Activated CD8-positive, alpha-beta T cell treated with anti-CD3 and anti-CD28 coated beads for 36 hours (primary cell): ENCODE results near the gene MSTO1. TPM values are rescaled to one million over a fixed set of nuclear protein-coding genes. Genes with fewer than 3 reads are reported as not detected.
"Not testable (repeated sequence)": the region's sequence is repeated elsewhere in the genome, so short reads cannot be mapped to it uniquely, and the experiment has no call there.

ENCODE experiments used
- ATAC-seq: fragments of 200-7000 bp; cut with Tn5 transposase; one replicate; pipeline ENCODE4 v1.10.0; 2021; ENCODE audit warnings: mild to moderate bottlenecking, moderate library complexity
- CTCF ChIA-PET: fragments of 350-600 bp; sonication (Branson Sonifier 250); formaldehyde crosslinking; loops from one replicate; lab custom pipeline; 2021; ENCODE audit warnings: antibody characterized with exemption; lab: Charles Lee
- POLR2A ChIA-PET: fragments of 350-600 bp; sonication (Branson Sonifier 250); formaldehyde crosslinking; loops from one replicate; lab custom pipeline; 2021; ENCODE audit warnings: antibody characterized with exemption; lab: Charles Lee
- DNase-seq: peaks from one replicate; pipeline ENCODE4 v3.0.0-alpha.2; 2020
- H3K27ac Mint-ChIP-seq: one replicate; pipeline ENCODE4 v1.8.0; 2021; ENCODE audit warnings: mild to moderate bottlenecking, mixed read lengths
- H3K27me3 Mint-ChIP-seq: one replicate; pipeline ENCODE4 v1.8.0; 2021; ENCODE audit warnings: mixed read lengths
- H3K36me3 Mint-ChIP-seq: one replicate; pipeline ENCODE4 v1.8.0; 2021; ENCODE audit warnings: low read depth, mixed read lengths
- H3K4me1 Mint-ChIP-seq: one replicate; pipeline ENCODE4 v1.8.0; 2021; ENCODE audit warnings: low read depth, mixed read lengths
- H3K4me3 Mint-ChIP-seq: one replicate; pipeline ENCODE4 v1.8.0; 2021; ENCODE audit warnings: mild to moderate bottlenecking, moderate library complexity, mixed read lengths
- H3K9me3 Mint-ChIP-seq: one replicate; pipeline ENCODE4 v1.8.0; 2021; ENCODE audit warnings: mixed read lengths
- intact Hi-C: fragments of 100-400 bp; cut with micrococcal nuclease; formaldehyde crosslinking; loops from one replicate; pipeline ENCODE4 v1.10.0; 2022
- total RNA-seq, 2 experiments: library from RNA; stranded (reverse); gene quantifications; one replicate each; pipeline ENCODE4 v1.2.3, GENCODE V29; 2021
- TF ChIP-seq, protein P1 (sequence below): fragments of 200-600 bp; IDR thresholded peaks from one replicate; pipeline ENCODE4 v1.8.0; 2022; ENCODE audit warnings: antibody characterized with exemption, mild to moderate bottlenecking

Gene MSTO1
- total RNA-seq, 2 experiments from 2014 or later = 52.3 to 57.1 TPM

DNA sequence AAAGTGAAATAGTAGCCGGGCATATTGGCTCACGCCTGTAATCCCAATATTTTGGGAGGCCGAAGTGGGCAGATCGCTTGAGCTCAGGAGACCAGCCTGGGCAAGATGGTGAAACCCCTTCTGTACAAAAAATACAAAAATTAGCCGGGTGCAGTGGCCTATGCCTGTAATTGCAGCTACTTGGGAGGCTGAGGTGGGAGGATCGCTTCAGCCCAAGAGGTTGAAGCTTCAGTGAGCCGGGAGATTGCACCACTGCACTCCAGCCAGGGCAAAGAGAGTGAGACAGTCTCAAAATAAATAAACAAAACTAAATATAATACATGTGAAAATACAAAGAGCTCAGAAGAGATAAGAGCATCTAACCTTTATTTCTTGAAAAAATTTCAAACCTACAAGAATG is 2.3 kb upstream of the MSTO1 start:
- ATAC-seq = no peak
- Mint-ChIP-seq H3K36me3 (peaks cover 8% of the 10 kb centered on the region), H3K4me3 (no peak overlapping the region), H3K27ac (no peak overlapping the region), H3K27me3 (no peaks in the 10 kb centered on the region), H3K4me1 (peaks cover 8% of the 10 kb centered on the region), H3K9me3 (no peaks in the 10 kb centered on the region)
- intact Hi-C loops = no loop called here
- peak; percentile 29 for DNase-seq
- ChIA-PET CTCF (interaction anchor here (1.6 to 3.6 kb wide), 2 partner anchors 11 to 357 kb away, joined by 4 to 15 read pairs; no protein-coding TSS in a partner anchor), POLR2A (interaction anchor here (0.9 kb wide), 1 partner anchor 336 kb away, joined by 5 read pairs; no protein-coding TSS in a partner anchor)
- TF ChIP-seq, protein P1, sequence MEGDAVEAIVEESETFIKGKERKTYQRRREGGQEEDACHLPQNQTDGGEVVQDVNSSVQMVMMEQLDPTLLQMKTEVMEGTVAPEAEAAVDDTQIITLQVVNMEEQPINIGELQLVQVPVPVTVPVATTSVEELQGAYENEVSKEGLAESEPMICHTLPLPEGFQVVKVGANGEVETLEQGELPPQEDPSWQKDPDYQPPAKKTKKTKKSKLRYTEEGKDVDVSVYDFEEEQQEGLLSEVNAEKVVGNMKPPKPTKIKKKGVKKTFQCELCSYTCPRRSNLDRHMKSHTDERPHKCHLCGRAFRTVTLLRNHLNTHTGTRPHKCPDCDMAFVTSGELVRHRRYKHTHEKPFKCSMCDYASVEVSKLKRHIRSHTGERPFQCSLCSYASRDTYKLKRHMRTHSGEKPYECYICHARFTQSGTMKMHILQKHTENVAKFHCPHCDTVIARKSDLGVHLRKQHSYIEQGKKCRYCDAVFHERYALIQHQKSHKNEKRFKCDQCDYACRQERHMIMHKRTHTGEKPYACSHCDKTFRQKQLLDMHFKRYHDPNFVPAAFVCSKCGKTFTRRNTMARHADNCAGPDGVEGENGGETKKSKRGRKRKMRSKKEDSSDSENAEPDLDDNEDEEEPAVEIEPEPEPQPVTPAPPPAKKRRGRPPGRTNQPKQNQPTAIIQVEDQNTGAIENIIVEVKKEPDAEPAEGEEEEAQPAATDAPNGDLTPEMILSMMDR = no peak

DNA sequence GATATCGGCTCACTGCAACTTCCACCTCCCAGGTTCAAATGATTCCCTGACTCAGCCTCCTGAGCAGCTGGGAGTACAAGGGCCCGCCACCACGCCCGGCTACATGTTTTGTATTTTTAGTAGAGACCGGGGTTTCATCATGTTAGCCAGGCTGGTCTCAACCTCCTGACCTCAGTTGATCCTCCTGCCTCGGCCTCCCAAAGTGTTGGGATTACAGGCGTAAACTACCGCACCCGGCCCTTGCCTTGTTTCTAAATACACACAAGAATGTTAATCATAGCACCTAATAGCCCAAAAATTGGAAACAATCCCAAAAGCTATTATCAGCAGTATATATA is 1.2 kb upstream of the MSTO1 start:
- TF ChIP-seq, protein P1 = no peak
- Mint-ChIP-seq H3K27ac (peak overlapping the region; percentile 8), H3K4me3 (peak overlapping the region; percentile 49), H3K4me1 (peaks cover 10% of the 10 kb centered on the region), H3K36me3 (peaks cover 14% of the 10 kb centered on the region), H3K27me3 (no peaks in the 10 kb centered on the region), H3K9me3 (no peaks in the 10 kb centered on the region)
- no peak for ATAC-seq
- intact Hi-C loops = no loop called here
- no peak for DNase-seq
- ChIA-PET CTCF (interaction anchor here (3.6 kb wide), 1 partner anchor 358 kb away, joined by 15 read pairs; no protein-coding TSS in a partner anchor), POLR2A (interaction anchor here (1.1 to 1.3 kb wide), 2 partner anchors 81 to 287 kb away, joined by 4 to 5 read pairs; no protein-coding TSS in a partner anchor)

DNA sequence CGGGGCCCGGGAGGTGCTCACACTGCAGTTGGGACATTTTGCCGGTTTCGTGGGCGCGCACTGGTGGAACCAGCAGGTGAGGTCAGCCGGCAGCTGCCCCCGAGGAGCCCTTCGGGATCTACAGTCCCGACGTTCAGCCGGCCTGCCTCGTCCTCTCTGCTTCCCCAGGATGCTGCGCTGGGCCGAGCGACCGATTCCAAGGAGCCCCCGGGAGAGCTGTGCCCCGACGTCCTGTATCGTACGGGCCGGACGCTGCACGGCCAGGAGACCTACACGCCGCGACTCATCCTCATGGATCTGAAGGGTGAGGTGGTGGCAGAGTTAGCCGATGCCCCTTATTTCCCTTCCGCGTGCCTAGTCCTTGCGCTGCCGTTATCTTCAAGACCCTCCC is 234 bp downstream of the MSTO1 start:
- intact Hi-C loops, H3K27ac Mint-ChIP-seq, H3K9me3 Mint-ChIP-seq, POLR2A ChIA-PET, H3K27me3 Mint-ChIP-seq, DNase-seq: not testable (repeated sequence)
- CTCF ChIA-PET = interaction anchor here (1.0 to 3.6 kb wide), 2 partner anchors 292 to 360 kb away, joined by 3 to 15 read pairs; no protein-coding TSS in a partner anchor
- H3K4me3 Mint-ChIP-seq = peak overlapping the region; percentile 88
- peak; percentile 17 for ATAC-seq
- peaks cover 16% of the 10 kb centered on the region for H3K36me3 Mint-ChIP-seq
- H3K4me1 Mint-ChIP-seq = peaks cover 10% of the 10 kb centered on the region

DNA sequence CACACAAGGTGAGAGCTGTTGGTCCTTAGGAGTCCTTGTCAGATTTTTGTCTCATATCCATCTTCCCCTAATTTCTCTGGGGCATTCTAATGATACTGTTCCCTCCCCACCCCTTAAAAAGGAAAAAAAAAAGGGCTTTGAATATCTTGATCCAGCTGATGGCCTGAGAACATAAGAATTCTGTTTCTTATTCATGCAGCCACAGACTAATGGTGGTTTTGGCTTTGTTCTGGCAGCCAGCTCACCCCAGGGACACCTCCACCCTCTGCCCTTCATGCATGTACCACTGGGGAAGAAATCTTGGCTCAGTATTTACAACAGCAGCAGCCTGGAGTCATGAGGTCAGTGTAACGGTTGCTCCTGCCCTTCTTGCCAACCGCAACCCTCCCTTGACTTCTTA is 3.2 kb downstream of the MSTO1 start:
- H3K9me3 Mint-ChIP-seq, POLR2A ChIA-PET, H3K27me3 Mint-ChIP-seq, intact Hi-C loops, H3K27ac Mint-ChIP-seq, H3K4me3 Mint-ChIP-seq, ATAC-seq, DNase-seq: not testable (repeated sequence)
- peaks cover 19% of the 10 kb centered on the region for H3K36me3 Mint-ChIP-seq
- H3K4me1 Mint-ChIP-seq = peaks cover 16% of the 10 kb centered on the region
- CTCF ChIA-PET = interaction anchor here (0.6 kb wide), 1 partner anchor 441 kb away, joined by 3 read pairs; no protein-coding TSS in a partner anchor

DNA sequence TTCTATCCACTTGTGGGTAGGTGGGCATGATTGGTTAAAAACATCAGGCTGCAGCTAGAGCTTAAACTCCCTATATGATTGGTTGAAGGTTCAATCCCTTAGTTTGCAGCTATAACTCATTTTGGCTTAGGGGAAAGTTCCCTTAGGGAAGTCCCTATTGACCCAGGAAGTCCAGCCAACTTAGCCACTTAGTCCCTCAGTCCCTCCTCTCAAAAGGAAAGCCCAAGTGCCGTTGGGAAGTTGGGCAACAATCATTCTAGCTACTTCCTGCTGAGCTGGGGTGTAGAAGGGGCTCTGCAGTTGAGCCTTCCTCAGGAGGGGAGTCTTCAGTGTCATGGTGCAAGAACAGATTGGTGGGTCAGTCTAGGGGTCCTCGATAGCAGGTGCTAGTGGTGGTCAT is 12.2 kb downstream of the MSTO1 start:
- Mint-ChIP-seq H3K36me3 (no peaks in the 10 kb centered on the region), H3K9me3 (no peaks in the 10 kb centered on the region), H3K27ac (no peak overlapping the region), H3K27me3 (no peaks in the 10 kb centered on the region), H3K4me1 (no peaks in the 10 kb centered on the region), H3K4me3 (no peak overlapping the region)
- ATAC-seq (no peak), DNase-seq (no peak)
- ChIA-PET POLR2A (no interaction called here), CTCF (no interaction called here)
- intact Hi-C loops = no loop called here
- TF ChIP-seq, protein P1 = no peak

DNA sequence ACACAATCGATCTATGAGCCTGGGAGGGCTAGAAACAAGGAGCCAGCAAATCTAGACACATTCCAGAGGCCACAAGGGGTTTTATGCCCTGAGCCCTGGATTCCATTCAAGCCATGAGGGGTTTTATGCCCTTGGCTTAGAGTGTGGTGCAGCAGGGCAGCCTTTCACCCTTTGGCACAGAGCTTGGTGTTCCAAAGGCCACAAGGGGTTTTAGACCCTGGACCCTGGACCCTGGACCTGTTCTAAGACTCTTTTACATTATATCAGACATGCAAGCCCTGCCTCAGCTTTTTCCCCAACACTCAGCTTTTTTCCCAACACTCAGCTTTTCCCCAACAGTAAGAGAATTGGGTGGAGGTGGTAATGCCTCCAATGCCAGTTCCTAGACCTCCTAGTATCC is 13.3 kb downstream of the MSTO1 start:
- CTCF ChIA-PET = no interaction called here

DNA sequence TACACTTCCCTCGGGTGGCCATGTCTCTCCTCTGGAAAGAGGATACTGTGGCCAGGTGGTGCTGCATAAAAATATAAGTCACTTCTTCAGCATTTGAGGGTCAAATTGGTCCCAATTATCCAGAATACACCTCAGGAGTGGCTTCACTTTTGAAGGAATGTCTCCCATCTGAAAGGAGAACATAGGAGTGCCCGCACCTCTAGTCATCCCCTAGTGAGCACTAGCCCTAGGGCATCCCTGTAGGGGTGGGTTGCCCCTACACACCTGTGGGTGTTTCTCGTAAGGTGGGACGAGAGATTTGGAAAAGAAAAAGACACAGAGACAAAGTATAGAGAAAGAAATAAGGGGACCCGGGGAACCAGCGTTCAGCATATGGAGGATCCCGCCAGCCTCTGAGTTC is 16.4 kb downstream of the MSTO1 start:
- ATAC-seq, DNase-seq, POLR2A ChIA-PET, H3K4me3 Mint-ChIP-seq, H3K4me1 Mint-ChIP-seq, intact Hi-C loops, H3K36me3 Mint-ChIP-seq, H3K27ac Mint-ChIP-seq, CTCF ChIA-PET, H3K27me3 Mint-ChIP-seq, H3K9me3 Mint-ChIP-seq: not testable (repeated sequence)

More for the DNA sequence above, 13.3 kb downstream of the MSTO1 start:
- Mint-ChIP-seq H3K27me3 (no peaks in the 10 kb centered on the region), H3K4me1 (no peaks in the 10 kb centered on the region), H3K36me3 (no peaks in the 10 kb centered on the region), H3K4me3 (no peak overlapping the region), H3K27ac (no peak overlapping the region), H3K9me3 (no peaks in the 10 kb centered on the region)
- ATAC-seq (no peak), DNase-seq (no peak)
- TF ChIP-seq, protein P1 = no peak
- intact Hi-C loops = no loop called here
- POLR2A ChIA-PET = no interaction called here
